ENCODE measurements around the gene MOB2.

DNA sequence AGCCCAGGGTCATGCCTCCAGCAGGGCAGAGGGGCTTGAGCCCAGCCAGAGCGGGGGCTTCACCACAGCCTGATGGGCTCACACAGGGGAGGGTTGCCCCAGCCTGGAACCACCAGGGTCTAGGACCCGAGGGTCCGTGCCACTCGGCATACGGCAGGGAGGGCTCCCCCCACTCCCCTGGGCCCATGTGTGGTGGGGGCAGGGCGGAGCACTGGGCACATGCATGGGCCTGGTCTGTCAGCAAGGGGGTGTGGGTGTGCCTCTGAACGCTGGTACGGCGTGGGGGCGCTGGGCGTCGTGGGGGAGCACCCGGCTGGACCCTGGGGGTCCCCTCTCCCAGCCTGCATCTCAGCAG, 29.3 kb downstream of the MOB2 start:
- no peak for TF ChIP-seq SIN3A (IDR thresholded peaks at IDR 0.05; ENCODE audit: borderline replicate concordance, insufficient read depth, low read length)
- no peak for TF ChIP-seq TAF1 (IDR thresholded peaks at IDR 0.05; ENCODE audit: borderline replicate concordance, insufficient read depth, low read length)
- TF ChIP-seq, protein P1, sequence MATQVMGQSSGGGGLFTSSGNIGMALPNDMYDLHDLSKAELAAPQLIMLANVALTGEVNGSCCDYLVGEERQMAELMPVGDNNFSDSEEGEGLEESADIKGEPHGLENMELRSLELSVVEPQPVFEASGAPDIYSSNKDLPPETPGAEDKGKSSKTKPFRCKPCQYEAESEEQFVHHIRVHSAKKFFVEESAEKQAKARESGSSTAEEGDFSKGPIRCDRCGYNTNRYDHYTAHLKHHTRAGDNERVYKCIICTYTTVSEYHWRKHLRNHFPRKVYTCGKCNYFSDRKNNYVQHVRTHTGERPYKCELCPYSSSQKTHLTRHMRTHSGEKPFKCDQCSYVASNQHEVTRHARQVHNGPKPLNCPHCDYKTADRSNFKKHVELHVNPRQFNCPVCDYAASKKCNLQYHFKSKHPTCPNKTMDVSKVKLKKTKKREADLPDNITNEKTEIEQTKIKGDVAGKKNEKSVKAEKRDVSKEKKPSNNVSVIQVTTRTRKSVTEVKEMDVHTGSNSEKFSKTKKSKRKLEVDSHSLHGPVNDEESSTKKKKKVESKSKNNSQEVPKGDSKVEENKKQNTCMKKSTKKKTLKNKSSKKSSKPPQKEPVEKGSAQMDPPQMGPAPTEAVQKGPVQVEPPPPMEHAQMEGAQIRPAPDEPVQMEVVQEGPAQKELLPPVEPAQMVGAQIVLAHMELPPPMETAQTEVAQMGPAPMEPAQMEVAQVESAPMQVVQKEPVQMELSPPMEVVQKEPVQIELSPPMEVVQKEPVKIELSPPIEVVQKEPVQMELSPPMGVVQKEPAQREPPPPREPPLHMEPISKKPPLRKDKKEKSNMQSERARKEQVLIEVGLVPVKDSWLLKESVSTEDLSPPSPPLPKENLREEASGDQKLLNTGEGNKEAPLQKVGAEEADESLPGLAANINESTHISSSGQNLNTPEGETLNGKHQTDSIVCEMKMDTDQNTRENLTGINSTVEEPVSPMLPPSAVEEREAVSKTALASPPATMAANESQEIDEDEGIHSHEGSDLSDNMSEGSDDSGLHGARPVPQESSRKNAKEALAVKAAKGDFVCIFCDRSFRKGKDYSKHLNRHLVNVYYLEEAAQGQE (IDR thresholded peaks at IDR 0.05; ENCODE audit: insufficient read depth in 1 of 2, low read depth in 2 of 2, low read length in 2 of 2), result no peak
- TF ChIP-seq FOXP2 (optimal IDR thresholded peaks at IDR 0.05; ENCODE audit: borderline replicate concordance, extremely low read depth, extremely low read length, insufficient read depth), result no peak
- TF ChIP-seq POLR2AphosphoS5 (IDR thresholded peaks at IDR 0.05; ENCODE audit: low read depth, low read length), result no peak

Data from PFSK-1 (cell line).